GM23248 (cell line): ENCODE measurements around the gene KIF26A.

Source experiments
- EZH2 ChIP-seq: fragments of 200-600 bp; sonication (generic); IDR thresholded peaks from 2 replicates; pipeline ENCODE4 v1.6.1; 2018; ENCODE audit warnings: antibody characterized with exemption, mild to moderate bottlenecking; ENCODE audit not compliant: insufficient read depth, poor library complexity, severe bottlenecking
- EZH2phosphoT487 ChIP-seq: fragments of 200-600 bp; sonication (generic); IDR thresholded peaks from 2 replicates; pipeline ENCODE4 v1.6.1; 2018; ENCODE audit warnings: antibody characterized with exemption, moderate library complexity, mild to moderate bottlenecking, low read depth; ENCODE audit not compliant: insufficient read depth

- no peak for TF ChIP-seq EZH2
- TF ChIP-seq EZH2phosphoT487, result no peak
These were observed 9.4 kb upstream of the KIF26A start for GRCh38 chr14:104128981-104129380.
